OCI-LY1 (cell line): ENCODE measurements around the gene ALDH5A1.

Experiments
- H2AFZ ChIP-seq: fragments of 200-600 bp; sonication (generic), shearing (Covaris generic); 2 replicates; pipeline ENCODE4 v1.6.0; 2014; ENCODE audit warnings: antibody characterized with exemption, mild to moderate bottlenecking, low read length
- H3F3A ChIP-seq: fragments of 200-600 bp; sonication (generic), shearing (Covaris generic); 2 replicates; pipeline ENCODE4 v1.6.0; 2014; ENCODE audit warnings: mild to moderate bottlenecking, antibody characterized with exemption, low read length, moderate library complexity; ENCODE audit not compliant: insufficient read depth
- H3K27ac ChIP-seq: fragments of 200-600 bp; sonication (generic); 2 replicates; pipeline ENCODE4 v1.5.1; 2014; ENCODE audit warnings: low read length, mixed run types, mild to moderate bottlenecking, low read depth; ENCODE audit not compliant: poor library complexity, severe bottlenecking
- H3K27me3 ChIP-seq: fragments of 200-600 bp; sonication (generic); 2 replicates; pipeline ENCODE4 v1.6.0; 2014; ENCODE audit warnings: antibody characterized with exemption, mild to moderate bottlenecking, low read length, moderate library complexity; ENCODE audit not compliant: insufficient read depth
- H3K36me3 ChIP-seq: fragments of 200-600 bp; sonication (generic); 2 replicates; pipeline ENCODE4 v1.6.1; 2014; ENCODE audit warnings: mild to moderate bottlenecking, antibody characterized with exemption, low read length, moderate library complexity, mixed read lengths; ENCODE audit not compliant: insufficient read depth
- H3K4me1 ChIP-seq: fragments of 200-600 bp; sonication (generic); 2 replicates; pipeline ENCODE4 v1.5.1; 2014; ENCODE audit warnings: mild to moderate bottlenecking, low read length, moderate library complexity; ENCODE audit not compliant: insufficient read depth, severe bottlenecking
- H3K4me2 ChIP-seq: fragments of 200-600 bp; sonication (generic), shearing (Covaris generic); 2 replicates; pipeline ENCODE4 v1.6.1; 2014; ENCODE audit warnings: low read length
- H3K4me3 ChIP-seq: fragments of 200-600 bp; sonication (generic); 2 replicates; pipeline ENCODE4 v1.5.1; 2014; ENCODE audit warnings: low read length, low read depth, mild to moderate bottlenecking, mixed read lengths; ENCODE audit not compliant: poor library complexity, severe bottlenecking
- H3K79me2 ChIP-seq: fragments of 200-600 bp; shearing (Covaris generic); 2 replicates; pipeline ENCODE4 v1.6.1; 2016; ENCODE audit warnings: mixed run types, low read length, mixed read lengths; ENCODE audit not compliant: insufficient read depth
- H3K9ac ChIP-seq: fragments of 200-600 bp; sonication (generic), shearing (Covaris generic); 2 replicates; pipeline ENCODE4 v1.6.1; 2014; ENCODE audit warnings: mild to moderate bottlenecking, low read length, mixed read lengths
- H3K9me2 ChIP-seq: fragments of 200-600 bp; sonication (generic), shearing (Covaris generic); 2 replicates; pipeline ENCODE4 v1.6.1; 2014; ENCODE audit warnings: low read depth, mild to moderate bottlenecking, low read length, mixed read lengths
- H3K9me3 ChIP-seq: fragments of 200-600 bp; shearing (Covaris generic); 2 replicates; pipeline ENCODE4 v1.6.1; 2014; ENCODE audit warnings: low read length, mixed read lengths
- H4K20me1 ChIP-seq: fragments of 200-600 bp; sonication (generic), shearing (Covaris generic); 2 replicates; pipeline ENCODE4 v1.6.0; 2016; ENCODE audit warnings: mild to moderate bottlenecking, low read length; ENCODE audit not compliant: insufficient read depth
- CTCF ChIP-seq: fragments of 200-600 bp; sonication (generic), shearing (Covaris generic); IDR thresholded peaks from 2 replicates; pipeline ENCODE4 v1.5.1; 2017; ENCODE audit warnings: mild to moderate bottlenecking, antibody characterized with exemption, low read length, moderate library complexity, mixed read lengths
- EZH2 ChIP-seq: fragments of 200-600 bp; sonication (generic), shearing (Covaris generic); IDR thresholded peaks from 2 replicates; pipeline ENCODE4 v1.8.0; 2017; ENCODE audit warnings: borderline replicate concordance, mixed run types, mild to moderate bottlenecking, antibody characterized with exemption, low read length, moderate library complexity, mixed read lengths

ALDH5A1 gene

GRCh38 chr6:24539416-24539815 is 44.6 kb downstream of the ALDH5A1 start:
- Histone ChIP-seq H3K27ac (no peak overlapping the region), H3K36me3 (peaks cover 55% of the 10 kb centered on the region), H3K9me2 (no peaks in the 10 kb centered on the region)

GRCh38 chr6:24540197-24540596 is 45.4 kb downstream of the ALDH5A1 start:
- no peaks in the 10 kb centered on the region for H3K27me3 ChIP-seq
- no peak overlapping the region for H3K27ac ChIP-seq
- no peaks in the 10 kb centered on the region for H3K9me3 ChIP-seq
- no peaks in the 10 kb centered on the region for H3K79me2 ChIP-seq
- H3K9ac ChIP-seq = no peak overlapping the region
- no peak overlapping the region for H3K4me3 ChIP-seq
- peaks cover 47% of the 10 kb centered on the region for H3K36me3 ChIP-seq
- H2AFZ ChIP-seq = no peak overlapping the region
- H3K4me2 ChIP-seq = no peak overlapping the region
- no peaks in the 10 kb centered on the region for H3K4me1 ChIP-seq
- no peaks in the 10 kb centered on the region for H4K20me1 ChIP-seq
- no peaks in the 10 kb centered on the region for H3F3A ChIP-seq
- no peak for TF ChIP-seq CTCF
- no peak for TF ChIP-seq EZH2
- no peaks in the 10 kb centered on the region for H3K9me2 ChIP-seq

More at GRCh38 chr6:24539416-24539815, 44.6 kb downstream of the ALDH5A1 start:
- TF ChIP-seq EZH2 (no peak), CTCF (no peak)
- Histone ChIP-seq H3K4me3 (no peak overlapping the region), H3K4me1 (no peaks in the 10 kb centered on the region), H3K27me3 (no peaks in the 10 kb centered on the region), H2AFZ (no peak overlapping the region), H4K20me1 (no peaks in the 10 kb centered on the region), H3K9ac (no peak overlapping the region), H3K9me3 (no peaks in the 10 kb centered on the region), H3K79me2 (no peaks in the 10 kb centered on the region), H3F3A (no peaks in the 10 kb centered on the region), H3K4me2 (no peak overlapping the region)

- no peak overlapping the region for H3K27ac ChIP-seq
- no peak overlapping the region for H3K4me3 ChIP-seq
- H3K9ac ChIP-seq = no peak overlapping the region
- peaks cover 16% of the 10 kb centered on the region for H3K36me3 ChIP-seq
- H2AFZ ChIP-seq = no peak overlapping the region
- H3K9me3 ChIP-seq = no peaks in the 10 kb centered on the region
- TF ChIP-seq CTCF = no peak
- TF ChIP-seq EZH2 = no peak
- no peaks in the 10 kb centered on the region for H3K79me2 ChIP-seq
- H3F3A ChIP-seq = no peaks in the 10 kb centered on the region
- H4K20me1 ChIP-seq = no peaks in the 10 kb centered on the region
- no peaks in the 10 kb centered on the region for H3K9me2 ChIP-seq
- peaks cover 4% of the 10 kb centered on the region for H3K4me1 ChIP-seq
- H3K27me3 ChIP-seq = no peaks in the 10 kb centered on the region
- no peak overlapping the region for H3K4me2 ChIP-seq
These were observed 48.9 kb downstream of the ALDH5A1 start for GRCh38 chr6:24543683-24544082.
